ENCODE data around the gene PATJ. TPM values are rescaled to one million over a fixed set of nuclear protein-coding genes. Genes with fewer than 3 reads are reported as not detected.

The PATJ gene
- total RNA-seq, 1 experiment from 2014 or later, result 28.7 TPM

DNA sequence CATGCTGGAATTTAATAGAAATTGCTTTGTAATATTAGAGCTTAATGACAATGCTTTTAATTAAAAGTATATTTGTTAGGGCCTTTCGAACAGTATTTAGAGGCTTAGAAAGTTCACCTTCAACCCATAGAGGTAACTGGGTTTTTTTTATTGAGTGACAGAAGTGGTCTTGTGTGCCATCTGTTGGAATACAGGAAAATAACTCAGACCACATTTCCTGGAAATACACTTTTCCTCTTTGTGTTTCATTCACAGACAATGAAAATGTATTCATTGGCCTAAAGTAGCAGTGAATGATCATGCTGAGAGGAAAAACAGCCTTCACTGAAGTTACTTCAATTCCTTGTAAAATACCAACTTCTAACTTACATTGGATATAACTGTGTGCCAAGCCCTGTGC, 368.8 kb downstream of the PATJ start:
- H3K4me2 ChIP-seq (ENCODE audit: low read length), result no peak overlapping the region
- no peaks in the 10 kb centered on the region for H3K36me3 ChIP-seq (ENCODE audit: low read depth, low read length)
- H4K20me1 ChIP-seq (ENCODE audit: low read length), result no peaks in the 10 kb centered on the region
- H3K9me3 ChIP-seq (ENCODE audit: low read length), result no peaks in the 10 kb centered on the region
- no peaks in the 10 kb centered on the region for H3K79me2 ChIP-seq (ENCODE audit: low read length)
- no peak overlapping the region for H3K4me3 ChIP-seq (ENCODE audit: low read length)
- no peak for DNase-seq
- ChIA-PET POLR2A (ENCODE audit: unreplicated experiment) (no interaction called here), CTCF (no interaction called here)
- ATAC-seq, result 0 out of 2 replicates have a peak, but pooled peaks have one; percentile 10
- no peak overlapping the region for H2AFZ ChIP-seq (ENCODE audit: low read length)
- H3K9me2 ChIP-seq (replicated peaks; ENCODE audit: low read length), result no peaks in the 10 kb centered on the region
- intact Hi-C loops (cut with micrococcal nuclease), result loop anchor here (1.0 kb wide), 1 partner anchor 29 kb away; no protein-coding TSS in a partner anchor
- H3K4me1 ChIP-seq (ENCODE audit: insufficient read depth, low read length), result peaks cover 17% of the 10 kb centered on the region
- no peak overlapping the region for H3K9ac ChIP-seq (ENCODE audit: low read length)
- H3F3A ChIP-seq (ENCODE audit: low read length, unreplicated experiment), result no peaks in the 10 kb centered on the region
- no peaks in the 10 kb centered on the region for H3K27me3 ChIP-seq (ENCODE audit: low read length)
- H3K27ac ChIP-seq (ENCODE audit: low read length), result no peak overlapping the region
- TF ChIP-seq, protein P1, sequence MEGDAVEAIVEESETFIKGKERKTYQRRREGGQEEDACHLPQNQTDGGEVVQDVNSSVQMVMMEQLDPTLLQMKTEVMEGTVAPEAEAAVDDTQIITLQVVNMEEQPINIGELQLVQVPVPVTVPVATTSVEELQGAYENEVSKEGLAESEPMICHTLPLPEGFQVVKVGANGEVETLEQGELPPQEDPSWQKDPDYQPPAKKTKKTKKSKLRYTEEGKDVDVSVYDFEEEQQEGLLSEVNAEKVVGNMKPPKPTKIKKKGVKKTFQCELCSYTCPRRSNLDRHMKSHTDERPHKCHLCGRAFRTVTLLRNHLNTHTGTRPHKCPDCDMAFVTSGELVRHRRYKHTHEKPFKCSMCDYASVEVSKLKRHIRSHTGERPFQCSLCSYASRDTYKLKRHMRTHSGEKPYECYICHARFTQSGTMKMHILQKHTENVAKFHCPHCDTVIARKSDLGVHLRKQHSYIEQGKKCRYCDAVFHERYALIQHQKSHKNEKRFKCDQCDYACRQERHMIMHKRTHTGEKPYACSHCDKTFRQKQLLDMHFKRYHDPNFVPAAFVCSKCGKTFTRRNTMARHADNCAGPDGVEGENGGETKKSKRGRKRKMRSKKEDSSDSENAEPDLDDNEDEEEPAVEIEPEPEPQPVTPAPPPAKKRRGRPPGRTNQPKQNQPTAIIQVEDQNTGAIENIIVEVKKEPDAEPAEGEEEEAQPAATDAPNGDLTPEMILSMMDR (conservative IDR thresholded peaks at IDR 0.05; ENCODE audit: low read depth, low read length), result peak; percentile 42
- TF ChIP-seq EZH2phosphoT487 (IDR thresholded peaks at IDR 0.05; ENCODE audit: borderline replicate concordance, low read length), result no peak
- no peak for TF ChIP-seq EZH2 (IDR thresholded peaks at IDR 0.05; ENCODE audit: low read length, unreplicated experiment)
- no TSS peak for BruUV-seq (replicated peaks)

GRCh38 chr1:62113507-62113906, 371.2 kb downstream of the PATJ start:
- ATAC-seq, result no peak

More at GRCh38 chr1:62113507-62113906, 371.2 kb downstream of the PATJ start:
- H3K27me3 ChIP-seq (ENCODE audit: low read length), result no peaks in the 10 kb centered on the region
- H3K36me3 ChIP-seq (ENCODE audit: low read depth, low read length), result no peaks in the 10 kb centered on the region
- TF ChIP-seq, protein P1 (conservative IDR thresholded peaks at IDR 0.05; ENCODE audit: low read depth, low read length), result no peak
- TF ChIP-seq EZH2 (IDR thresholded peaks at IDR 0.05; ENCODE audit: low read length, unreplicated experiment) (no peak), EZH2phosphoT487 (IDR thresholded peaks at IDR 0.05; ENCODE audit: borderline replicate concordance, low read length) (no peak)
- ChIA-PET CTCF (no interaction called here), POLR2A (ENCODE audit: unreplicated experiment) (no interaction called here)
- no peak overlapping the region for H3K4me2 ChIP-seq (ENCODE audit: low read length)
- peaks cover 3% of the 10 kb centered on the region for H3K4me1 ChIP-seq (ENCODE audit: insufficient read depth, low read length)
- no peak for DNase-seq
- no peaks in the 10 kb centered on the region for H3K9me2 ChIP-seq (replicated peaks; ENCODE audit: low read length)
- H2AFZ ChIP-seq (ENCODE audit: low read length), result no peak overlapping the region
- H3K9me3 ChIP-seq (ENCODE audit: low read length), result no peaks in the 10 kb centered on the region
- no peak overlapping the region for H3K27ac ChIP-seq (ENCODE audit: low read length)
- BruUV-seq (replicated peaks), result no TSS peak
- no peak overlapping the region for H3K4me3 ChIP-seq (ENCODE audit: low read length)
- no peaks in the 10 kb centered on the region for H3F3A ChIP-seq (ENCODE audit: low read length, unreplicated experiment)
- H3K9ac ChIP-seq (ENCODE audit: low read length), result no peak overlapping the region
- no peaks in the 10 kb centered on the region for H4K20me1 ChIP-seq (ENCODE audit: low read length)
- intact Hi-C loops (cut with micrococcal nuclease), result no loop called here
- H3K79me2 ChIP-seq (ENCODE audit: low read length), result no peaks in the 10 kb centered on the region
